ENCODE results near the gene SLC17A6.
A peak's percentile ranks its signal among the peaks of the same experiment; 100 is the strongest.

- TF ChIP-seq, protein P1, sequence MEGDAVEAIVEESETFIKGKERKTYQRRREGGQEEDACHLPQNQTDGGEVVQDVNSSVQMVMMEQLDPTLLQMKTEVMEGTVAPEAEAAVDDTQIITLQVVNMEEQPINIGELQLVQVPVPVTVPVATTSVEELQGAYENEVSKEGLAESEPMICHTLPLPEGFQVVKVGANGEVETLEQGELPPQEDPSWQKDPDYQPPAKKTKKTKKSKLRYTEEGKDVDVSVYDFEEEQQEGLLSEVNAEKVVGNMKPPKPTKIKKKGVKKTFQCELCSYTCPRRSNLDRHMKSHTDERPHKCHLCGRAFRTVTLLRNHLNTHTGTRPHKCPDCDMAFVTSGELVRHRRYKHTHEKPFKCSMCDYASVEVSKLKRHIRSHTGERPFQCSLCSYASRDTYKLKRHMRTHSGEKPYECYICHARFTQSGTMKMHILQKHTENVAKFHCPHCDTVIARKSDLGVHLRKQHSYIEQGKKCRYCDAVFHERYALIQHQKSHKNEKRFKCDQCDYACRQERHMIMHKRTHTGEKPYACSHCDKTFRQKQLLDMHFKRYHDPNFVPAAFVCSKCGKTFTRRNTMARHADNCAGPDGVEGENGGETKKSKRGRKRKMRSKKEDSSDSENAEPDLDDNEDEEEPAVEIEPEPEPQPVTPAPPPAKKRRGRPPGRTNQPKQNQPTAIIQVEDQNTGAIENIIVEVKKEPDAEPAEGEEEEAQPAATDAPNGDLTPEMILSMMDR (IDR thresholded peaks at IDR 0.05; ENCODE audit: poor library complexity, severe bottlenecking), result peak; percentile 24
- TF ChIP-seq, protein P2, sequence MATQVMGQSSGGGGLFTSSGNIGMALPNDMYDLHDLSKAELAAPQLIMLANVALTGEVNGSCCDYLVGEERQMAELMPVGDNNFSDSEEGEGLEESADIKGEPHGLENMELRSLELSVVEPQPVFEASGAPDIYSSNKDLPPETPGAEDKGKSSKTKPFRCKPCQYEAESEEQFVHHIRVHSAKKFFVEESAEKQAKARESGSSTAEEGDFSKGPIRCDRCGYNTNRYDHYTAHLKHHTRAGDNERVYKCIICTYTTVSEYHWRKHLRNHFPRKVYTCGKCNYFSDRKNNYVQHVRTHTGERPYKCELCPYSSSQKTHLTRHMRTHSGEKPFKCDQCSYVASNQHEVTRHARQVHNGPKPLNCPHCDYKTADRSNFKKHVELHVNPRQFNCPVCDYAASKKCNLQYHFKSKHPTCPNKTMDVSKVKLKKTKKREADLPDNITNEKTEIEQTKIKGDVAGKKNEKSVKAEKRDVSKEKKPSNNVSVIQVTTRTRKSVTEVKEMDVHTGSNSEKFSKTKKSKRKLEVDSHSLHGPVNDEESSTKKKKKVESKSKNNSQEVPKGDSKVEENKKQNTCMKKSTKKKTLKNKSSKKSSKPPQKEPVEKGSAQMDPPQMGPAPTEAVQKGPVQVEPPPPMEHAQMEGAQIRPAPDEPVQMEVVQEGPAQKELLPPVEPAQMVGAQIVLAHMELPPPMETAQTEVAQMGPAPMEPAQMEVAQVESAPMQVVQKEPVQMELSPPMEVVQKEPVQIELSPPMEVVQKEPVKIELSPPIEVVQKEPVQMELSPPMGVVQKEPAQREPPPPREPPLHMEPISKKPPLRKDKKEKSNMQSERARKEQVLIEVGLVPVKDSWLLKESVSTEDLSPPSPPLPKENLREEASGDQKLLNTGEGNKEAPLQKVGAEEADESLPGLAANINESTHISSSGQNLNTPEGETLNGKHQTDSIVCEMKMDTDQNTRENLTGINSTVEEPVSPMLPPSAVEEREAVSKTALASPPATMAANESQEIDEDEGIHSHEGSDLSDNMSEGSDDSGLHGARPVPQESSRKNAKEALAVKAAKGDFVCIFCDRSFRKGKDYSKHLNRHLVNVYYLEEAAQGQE (IDR thresholded peaks at IDR 0.05; ENCODE audit: borderline replicate concordance), result no peak
- TF ChIP-seq TAF1 (IDR thresholded peaks at IDR 0.05; ENCODE audit: low read depth), result no peak
Measured at GRCh38 chr11:22331771-22332170, 6.4 kb upstream of the SLC17A6 start.

Measured in neural cell (in vitro differentiated cells).